Measurements from ENCODE around the gene CHAF1A.

The CHAF1A gene

GRCh38 chr19:4477034-4477801 is 74.8 kb downstream of the CHAF1A start:
- no peak for TF ChIP-seq JUND (IDR thresholded peaks at IDR 0.05; ENCODE audit: low read depth)
- DNase-seq (ENCODE audit: low read depth in 1 of 2, low spot score in 1 of 2) = no peak
- in situ Hi-C loops (cut with HindIII; ENCODE audit: low pct_unique_long_range_greater_than_20kb, low sequenced_read_pairs) = no loop called here

GRCh38 chr19:4482721-4483364 is 80.4 kb downstream of the CHAF1A start:
- TF ChIP-seq JUND (IDR thresholded peaks at IDR 0.05; ENCODE audit: low read depth) = no peak
- in situ Hi-C loops (cut with HindIII; ENCODE audit: low pct_unique_long_range_greater_than_20kb, low sequenced_read_pairs) = no loop called here
- no peak for DNase-seq (ENCODE audit: low read depth in 1 of 2, low spot score in 1 of 2)

DNA sequence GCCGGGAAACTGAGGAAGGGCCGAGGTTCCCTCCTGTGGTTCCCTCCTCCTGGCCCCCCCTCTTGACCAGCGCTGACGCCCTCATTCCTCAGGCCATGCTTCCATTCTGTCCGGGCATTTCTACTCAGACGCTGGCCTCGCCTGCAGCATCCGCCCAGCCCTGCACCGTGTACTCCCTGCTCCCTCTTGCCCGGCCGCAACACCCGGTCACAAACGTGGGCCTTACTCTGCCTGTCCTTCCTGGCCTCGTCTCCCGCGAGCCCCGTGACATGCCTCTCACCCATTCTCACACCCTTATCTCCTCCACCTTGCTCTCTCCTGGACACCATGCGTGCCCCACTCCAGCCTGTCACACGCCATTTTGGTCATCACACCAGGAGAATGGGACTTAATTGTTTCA is 80.9 kb downstream of the CHAF1A start:
- in situ Hi-C loops (cut with HindIII; ENCODE audit: low pct_unique_long_range_greater_than_20kb, low sequenced_read_pairs) = no loop called here
- DNase-seq (ENCODE audit: low read depth in 1 of 2, low spot score in 1 of 2) = no peak
- TF ChIP-seq JUND (IDR thresholded peaks at IDR 0.05; ENCODE audit: low read depth) = no peak

- in situ Hi-C loops (cut with HindIII; ENCODE audit: low pct_unique_long_range_greater_than_20kb, low sequenced_read_pairs) = no loop called here
- TF ChIP-seq JUND (IDR thresholded peaks at IDR 0.05; ENCODE audit: low read depth) = no peak
- DNase-seq (ENCODE audit: low read depth in 1 of 2, low spot score in 1 of 2) = no peak
Observed at GRCh38 chr19:4487572-4487971, 85.1 kb downstream of the CHAF1A start.

DNA sequence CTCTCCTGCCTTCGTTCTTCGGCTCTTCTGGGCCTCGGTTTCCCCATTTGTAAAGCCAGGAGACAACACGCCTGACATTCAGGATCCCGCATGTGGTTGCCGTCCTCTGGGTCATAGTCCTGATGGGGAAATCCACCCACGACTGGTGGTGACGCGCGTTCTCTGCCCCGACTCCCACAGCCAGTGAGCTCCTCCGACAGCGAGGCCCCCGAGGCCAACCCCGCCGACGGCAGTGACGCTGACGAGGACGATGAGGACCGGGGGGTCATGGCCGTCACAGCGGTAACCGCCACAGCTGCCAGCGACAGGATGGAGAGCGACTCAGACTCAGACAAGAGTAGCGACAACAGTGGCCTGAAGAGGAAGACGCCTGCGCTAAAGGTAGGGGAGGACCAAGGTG is 86.1 kb downstream of the CHAF1A start:
- no peak for TF ChIP-seq JUND (IDR thresholded peaks at IDR 0.05; ENCODE audit: low read depth)
- in situ Hi-C loops (cut with HindIII; ENCODE audit: low pct_unique_long_range_greater_than_20kb, low sequenced_read_pairs) = no loop called here
- no peak for DNase-seq (ENCODE audit: low read depth in 1 of 2, low spot score in 1 of 2)

- no peak for DNase-seq (ENCODE audit: low read depth in 1 of 2, low spot score in 1 of 2)
- no peak for TF ChIP-seq JUND (IDR thresholded peaks at IDR 0.05; ENCODE audit: low read depth)
- in situ Hi-C loops (cut with HindIII; ENCODE audit: low pct_unique_long_range_greater_than_20kb, low sequenced_read_pairs) = no loop called here
Observed at GRCh38 chr19:4491446-4491845, 89.0 kb downstream of the CHAF1A start.

DNA sequence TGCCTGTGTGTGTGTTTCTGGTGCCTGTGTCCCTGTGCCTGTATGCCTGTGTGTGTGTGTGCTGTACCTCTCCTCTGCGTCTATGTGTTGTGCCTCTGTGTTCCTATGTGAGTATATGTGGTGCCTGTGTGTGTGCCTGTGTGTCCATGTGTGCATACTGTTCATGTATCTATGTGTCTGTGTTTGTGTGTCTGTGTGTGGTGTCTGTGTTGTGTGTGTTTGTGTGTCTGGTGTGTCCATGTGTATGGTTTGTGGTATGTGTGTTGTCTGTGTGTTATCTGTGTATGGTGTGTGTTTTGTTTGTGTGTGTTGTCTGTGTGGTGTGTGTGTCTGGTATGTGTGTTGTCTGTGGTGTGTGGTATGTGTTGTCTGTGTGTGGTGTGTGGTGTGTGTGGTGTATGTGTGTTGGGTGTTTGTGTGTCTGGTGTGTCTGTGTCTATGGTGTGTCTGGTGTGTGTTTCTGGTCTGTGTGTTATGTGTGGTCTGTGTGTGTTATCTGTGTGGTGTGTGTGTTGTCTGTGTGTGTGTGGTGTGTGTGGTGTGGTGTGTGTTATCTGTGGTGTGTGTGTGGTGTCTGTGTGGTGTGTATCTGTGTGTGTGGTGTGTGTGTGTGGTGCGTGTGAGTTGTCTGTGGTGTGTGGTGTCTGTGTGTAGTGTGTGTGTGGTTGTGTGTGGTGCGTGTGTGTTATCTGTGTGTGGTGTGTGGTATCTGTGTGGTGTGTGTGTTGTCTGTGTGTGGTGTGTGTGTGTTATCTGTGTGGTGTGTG is 90.1 kb downstream of the CHAF1A start:
- in situ Hi-C loops (cut with HindIII; ENCODE audit: low pct_unique_long_range_greater_than_20kb, low sequenced_read_pairs) = no loop called here
- no peak for TF ChIP-seq JUND (IDR thresholded peaks at IDR 0.05; ENCODE audit: low read depth)
- no peak for DNase-seq (ENCODE audit: low read depth in 1 of 2, low spot score in 1 of 2)

Measured in T47D (cell line).